Left ventricle myocardium inferior (tissue), 1 donor: Measurements from ENCODE around the gene ZMYND15. TPM values are rescaled to one million over a fixed set of nuclear protein-coding genes. Genes with fewer than 3 reads are reported as not detected.
A peak's percentile ranks its signal among the peaks of the same experiment; 100 is the strongest.

ENCODE experiments used
- DNase-seq: peaks from one replicate; pipeline ENCODE4 v3.0.0-alpha.2; 2020
- H3K27ac ChIP-seq: fragments of 200-600 bp; replicated peaks from 2 replicates; pipeline ENCODE4 v1.8.0; 2021
- H3K27me3 ChIP-seq: fragments of 200-600 bp; 2 replicates; pipeline ENCODE4 v1.8.0; 2021; ENCODE audit warnings: low read depth
- H3K36me3 ChIP-seq: fragments of 200-600 bp; 2 replicates; pipeline ENCODE4 v1.8.0; 2021
- H3K4me1 ChIP-seq: fragments of 200-600 bp; 2 replicates; pipeline ENCODE4 v1.8.0; 2021
- H3K4me3 ChIP-seq: fragments of 200-600 bp; 2 replicates; pipeline ENCODE4 v1.8.0; 2021; ENCODE audit warnings: mild to moderate bottlenecking, moderate library complexity
- H3K9me3 ChIP-seq: fragments of 200-600 bp; replicated peaks from 2 replicates; pipeline ENCODE4 v1.8.0; 2021
- CTCF ChIP-seq: fragments of 200-600 bp; IDR thresholded peaks from 2 replicates; pipeline ENCODE4 v1.8.0; 2021; ENCODE audit warnings: antibody characterized with exemption, mild to moderate bottlenecking, borderline replicate concordance
- intact Hi-C: fragments of 100-400 bp; cut with micrococcal nuclease; formaldehyde crosslinking; loops from one replicate; pipeline ENCODE4 v1.11.0; 2022
- total RNA-seq: library from RNA; stranded (reverse); fragmentation: NEBNext Ultra II Directional; extraction: Animal tissue kit (Norgen Biotek cat#: 25700); gene quantifications from one replicate; pipeline ENCODE4 v1.2.1, GENCODE V29; 2021
- donor health status: DM: no; HTN: yes; CAD: no; lungs with severe emphysema.

The ZMYND15 gene
- total RNA-seq, 1 donor from 2014 or later = 0.08 TPM

DNA sequence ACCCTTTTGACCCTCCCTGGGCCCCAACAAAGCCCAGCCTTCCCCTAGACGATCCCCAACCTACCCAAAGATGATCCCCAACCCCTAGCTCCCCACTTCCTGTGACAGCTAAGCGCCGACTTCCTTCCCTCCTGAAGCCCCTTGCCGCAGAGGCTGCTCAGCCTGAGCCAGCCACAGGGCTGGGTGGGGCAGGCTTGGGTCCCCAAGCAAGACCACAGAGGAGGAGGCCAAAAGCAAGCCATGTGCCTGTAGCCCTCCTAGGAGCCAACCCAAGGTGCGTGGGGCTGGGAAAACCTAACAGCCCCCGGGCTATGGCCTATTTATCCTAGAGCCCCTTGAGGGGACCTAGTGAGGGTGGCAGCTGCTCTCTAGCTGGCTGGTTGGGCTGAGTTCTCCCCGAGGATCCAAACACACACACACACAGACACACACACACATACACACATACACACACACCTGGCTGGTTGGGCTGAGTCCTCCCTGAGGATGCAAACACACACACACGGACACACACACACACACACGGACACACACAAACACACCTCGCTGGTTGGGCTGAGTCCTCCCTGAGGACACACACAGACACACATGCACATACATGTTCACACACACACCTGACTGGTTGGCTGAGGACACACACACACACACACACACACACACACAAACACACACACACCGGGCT, 24.4 kb upstream of the ZMYND15 start:
- H3K4me3 ChIP-seq = no peak overlapping the region
- peaks cover 26% of the 10 kb centered on the region for H3K4me1 ChIP-seq

DNA sequence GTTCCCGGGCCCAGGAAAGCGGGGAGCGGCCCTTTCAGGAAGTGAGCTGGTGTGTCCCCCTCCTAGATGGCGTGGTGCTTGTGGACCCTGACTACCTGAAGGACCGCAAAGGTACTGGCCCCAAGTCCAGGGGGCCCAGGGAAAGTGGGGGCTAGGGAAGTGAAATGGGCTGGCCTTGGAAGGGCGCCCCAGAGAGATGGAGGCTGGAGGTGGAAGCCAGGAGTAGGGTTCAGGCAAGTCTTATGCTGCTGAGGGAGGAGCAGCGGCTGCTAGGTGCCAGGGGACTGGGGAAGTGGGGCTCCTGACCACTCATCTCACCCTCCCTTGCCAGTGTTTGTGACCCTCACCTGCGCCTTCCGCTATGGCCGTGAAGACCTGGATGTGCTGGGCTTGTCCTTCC, 23.6 kb upstream of the ZMYND15 start:
- intact Hi-C loops = no loop called here
- Histone ChIP-seq H3K4me1 (peaks cover 26% of the 10 kb centered on the region), H3K9me3 (no peaks in the 10 kb centered on the region), H3K27me3 (no peaks in the 10 kb centered on the region), H3K36me3 (peaks cover 24% of the 10 kb centered on the region), H3K27ac (no peak overlapping the region), H3K4me3 (no peak overlapping the region)
- DNase-seq = no peak
- no peak for TF ChIP-seq CTCF

More for the DNA sequence above, 24.4 kb upstream of the ZMYND15 start:
- no peak for DNase-seq
- Histone ChIP-seq H3K27ac (no peak overlapping the region), H3K36me3 (peaks cover 24% of the 10 kb centered on the region), H3K27me3 (no peaks in the 10 kb centered on the region), H3K9me3 (no peaks in the 10 kb centered on the region)
- TF ChIP-seq CTCF = no peak
- intact Hi-C loops = no loop called here

GRCh38 chr17:4717791-4718190, 21.8 kb upstream of the ZMYND15 start:
- intact Hi-C loops = no loop called here
- peaks cover 24% of the 10 kb centered on the region for H3K36me3 ChIP-seq
- H3K4me3 ChIP-seq = no peak overlapping the region
- no peak for TF ChIP-seq CTCF
- peaks cover 24% of the 10 kb centered on the region for H3K4me1 ChIP-seq
- no peak for DNase-seq
- no peaks in the 10 kb centered on the region for H3K27me3 ChIP-seq
- H3K9me3 ChIP-seq = no peaks in the 10 kb centered on the region
- no peak overlapping the region for H3K27ac ChIP-seq

- intact Hi-C loops = no loop called here
- no peaks in the 10 kb centered on the region for H3K27me3 ChIP-seq
- H3K9me3 ChIP-seq = no peaks in the 10 kb centered on the region
- TF ChIP-seq CTCF = no peak
- H3K4me3 ChIP-seq = no peak overlapping the region
- no peak for DNase-seq
- H3K27ac ChIP-seq = no peak overlapping the region
- H3K4me1 ChIP-seq = peaks cover 24% of the 10 kb centered on the region
- H3K36me3 ChIP-seq = peaks cover 24% of the 10 kb centered on the region
Observed at GRCh38 chr17:4718276-4718675, 21.4 kb upstream of the ZMYND15 start.

DNA sequence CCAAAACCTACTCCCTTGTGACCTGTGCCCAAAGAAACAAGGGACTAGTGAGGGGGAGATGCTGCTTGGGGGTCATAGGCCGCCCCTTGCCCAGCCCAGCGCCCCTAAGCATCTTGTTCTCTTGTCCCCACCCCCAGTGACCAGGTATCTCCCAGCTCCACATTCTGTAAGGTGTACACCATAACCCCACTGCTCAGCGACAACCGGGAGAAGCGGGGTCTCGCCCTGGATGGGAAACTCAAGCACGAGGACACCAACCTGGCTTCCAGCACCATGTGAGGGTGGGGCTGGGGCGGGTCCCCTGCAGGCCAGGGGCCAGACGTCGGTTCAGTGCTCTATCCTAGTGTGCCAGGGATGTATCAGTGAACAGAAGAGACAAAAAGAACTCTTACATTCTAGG, 20.5 kb upstream of the ZMYND15 start:
- Histone ChIP-seq H3K9me3 (no peaks in the 10 kb centered on the region), H3K4me1 (peaks cover 24% of the 10 kb centered on the region), H3K4me3 (no peak overlapping the region), H3K27ac (peak overlapping the region; percentile 80), H3K36me3 (peaks cover 24% of the 10 kb centered on the region), H3K27me3 (no peaks in the 10 kb centered on the region)
- no peak for DNase-seq
- no peak for TF ChIP-seq CTCF
- intact Hi-C loops = no loop called here
